Uterine smooth muscle cell (primary cell): ENCODE measurements around the gene FTCD. TPM values are rescaled to one million over a fixed set of nuclear protein-coding genes. Genes with fewer than 3 reads are reported as not detected.

Experiments used
- total RNA-seq: library from RNA; depleted of rRNA; stranded (reverse); fragments of >200 nt; gene quantifications from 2 replicates; pipeline ENCODE4 v1.2.3, GENCODE V29; 2014

The FTCD gene, protein sequence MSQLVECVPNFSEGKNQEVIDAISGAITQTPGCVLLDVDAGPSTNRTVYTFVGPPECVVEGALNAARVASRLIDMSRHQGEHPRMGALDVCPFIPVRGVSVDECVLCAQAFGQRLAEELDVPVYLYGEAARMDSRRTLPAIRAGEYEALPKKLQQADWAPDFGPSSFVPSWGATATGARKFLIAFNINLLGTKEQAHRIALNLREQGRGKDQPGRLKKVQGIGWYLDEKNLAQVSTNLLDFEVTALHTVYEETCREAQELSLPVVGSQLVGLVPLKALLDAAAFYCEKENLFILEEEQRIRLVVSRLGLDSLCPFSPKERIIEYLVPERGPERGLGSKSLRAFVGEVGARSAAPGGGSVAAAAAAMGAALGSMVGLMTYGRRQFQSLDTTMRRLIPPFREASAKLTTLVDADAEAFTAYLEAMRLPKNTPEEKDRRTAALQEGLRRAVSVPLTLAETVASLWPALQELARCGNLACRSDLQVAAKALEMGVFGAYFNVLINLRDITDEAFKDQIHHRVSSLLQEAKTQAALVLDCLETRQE
- total RNA-seq: 1.1 TPM in 1 of 2 replicates, not detected in the other

DNA sequence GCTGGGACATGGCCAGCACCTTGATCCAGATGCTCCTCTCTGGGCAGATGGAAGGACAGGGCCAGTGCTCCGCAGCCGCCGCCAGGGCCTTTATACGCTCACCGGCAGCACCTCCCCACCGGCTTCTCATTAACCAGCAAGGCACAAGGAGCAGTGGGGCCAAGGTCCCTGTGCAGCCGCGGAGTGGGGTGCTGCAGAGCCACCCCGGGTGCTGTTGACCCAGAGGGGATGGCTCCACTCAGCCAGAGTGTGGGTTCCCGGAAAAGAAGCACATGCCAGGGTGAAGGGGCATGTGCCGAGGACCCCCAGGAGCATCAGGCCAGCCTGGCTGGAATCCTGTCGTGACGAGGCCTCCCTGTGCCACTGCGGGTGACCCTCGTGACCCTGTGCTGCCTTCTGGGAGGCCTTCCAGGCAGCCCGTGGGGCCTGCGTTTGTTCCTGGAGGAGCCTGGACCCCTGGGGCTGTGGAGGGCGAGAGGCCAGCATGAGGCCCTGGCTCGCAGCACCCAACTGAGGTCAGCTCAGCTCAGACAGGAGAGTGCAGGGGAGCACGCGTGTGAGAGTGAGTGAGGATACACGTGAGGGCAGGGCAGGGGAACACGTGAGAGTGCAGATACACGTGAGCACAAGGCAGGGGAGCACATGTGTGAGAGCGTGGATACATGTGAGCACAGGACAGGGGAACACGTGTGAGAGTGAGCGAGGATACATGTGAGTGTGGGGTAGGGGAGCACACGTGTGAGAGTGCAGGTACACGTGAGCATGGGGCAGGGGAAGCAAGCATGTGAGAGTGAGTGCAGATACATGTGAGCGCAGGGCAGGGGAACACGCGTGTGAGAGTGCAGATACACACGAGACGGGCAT lies at the start of gene FTCD:
Gene FTCD (minus strand): TSS at position 66 of the 864 bp plus-strand sequence. CDS start 56 bp downstream, at position 10.

DNA sequence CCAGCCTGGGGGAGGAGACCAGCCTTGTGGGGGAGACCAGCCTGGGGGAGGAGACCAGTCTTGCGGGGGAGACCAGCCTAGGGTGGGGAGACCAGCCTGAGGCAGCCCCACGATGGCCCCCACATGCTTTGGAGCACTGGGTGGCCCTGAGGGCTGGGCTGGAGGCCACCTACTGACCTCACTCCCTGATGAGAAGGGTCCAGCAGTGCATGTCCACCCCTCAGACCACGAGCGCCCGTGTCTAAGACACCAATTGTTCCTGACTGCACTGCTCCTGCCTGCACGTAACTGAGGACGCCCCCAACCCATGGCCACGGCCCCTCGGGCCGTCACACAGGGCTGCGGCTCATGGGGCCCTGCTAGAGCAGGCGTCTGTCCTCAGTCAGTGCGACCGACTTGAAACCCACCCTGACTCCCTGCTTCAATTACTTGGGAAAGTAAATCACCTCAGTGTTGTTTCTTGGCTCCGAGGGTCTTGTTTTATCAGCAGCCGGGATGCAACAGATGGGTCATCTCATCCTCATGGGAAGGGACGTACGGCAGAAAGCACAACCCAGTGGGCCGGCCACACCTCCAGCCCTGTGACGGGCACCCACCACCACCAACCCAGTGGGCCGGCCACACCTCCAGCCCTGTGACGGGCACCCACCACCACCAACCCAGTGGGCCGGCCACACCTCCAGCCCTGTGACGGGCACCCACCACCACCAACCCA lies 28.7 kb upstream of the FTCD start, which contains the start of gene SPATC1L:
Gene SPATC1L (minus strand): TSS at position 550 of the 715 bp plus-strand sequence. CDS start 1,643 bp downstream, outside the sequence.

DNA sequence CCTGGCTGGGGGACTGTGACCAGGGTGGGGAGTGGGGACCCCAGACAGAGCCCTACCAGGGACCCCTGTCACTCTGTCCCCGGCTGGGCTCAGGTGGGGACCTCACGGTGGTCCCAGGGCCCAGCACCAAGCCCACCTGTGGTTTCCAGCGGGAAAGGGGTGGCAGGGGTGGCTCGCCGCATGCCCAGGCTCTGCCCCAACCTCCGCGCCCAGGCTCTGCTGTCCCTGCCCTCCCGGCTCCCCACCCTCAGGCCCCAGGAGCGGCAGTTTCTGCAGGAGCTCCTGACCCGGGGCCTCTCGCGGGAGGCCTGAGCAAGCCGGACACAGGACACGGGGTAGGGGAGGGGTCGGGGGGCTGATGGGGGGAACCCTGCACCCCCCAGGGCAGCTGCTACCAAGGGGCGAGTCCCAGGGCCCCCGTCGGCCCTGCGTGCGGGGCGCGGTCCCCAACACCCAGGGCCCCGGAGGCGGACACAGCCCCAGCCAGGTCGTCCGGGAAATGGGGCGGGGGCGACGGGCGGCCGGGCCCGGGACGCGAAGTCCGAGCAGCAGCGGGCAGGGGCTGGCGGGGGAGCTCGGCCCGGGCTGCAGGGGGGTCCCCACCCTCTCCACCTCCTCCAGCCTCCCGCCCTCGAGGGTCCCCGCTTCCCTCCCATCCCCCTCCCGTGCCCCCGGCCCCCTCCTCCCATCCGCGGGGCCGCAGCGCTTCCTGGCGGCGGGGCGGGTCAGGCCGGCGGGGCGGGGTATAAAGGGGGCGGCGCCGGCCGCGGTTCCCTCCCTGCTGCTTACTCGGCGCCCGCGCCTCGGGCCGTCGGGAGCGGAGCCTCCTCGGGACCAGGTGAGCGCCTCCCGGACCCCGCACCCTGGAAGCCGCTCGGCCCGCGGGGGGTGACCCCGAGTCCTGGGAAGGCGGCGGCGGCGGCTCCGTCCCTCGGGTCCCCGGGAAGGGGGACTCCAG lies 57.8 kb downstream of the FTCD start, which contains the start of gene COL6A2:
Gene COL6A2 (plus strand): TSS at position 777 of the 958 bp plus-strand sequence.

Other genes starting within 250 kb of the FTCD start
- gene COL6A1, start 173.8 kb downstream of the FTCD start, total RNA-seq: 489 and 822 TPM in 2 replicates
- 685 and 1,320 TPM in 2 replicates for gene COL6A2, start 57.5 kb downstream of the FTCD start, total RNA-seq
- gene SPATC1L, start 28.9 kb upstream of the FTCD start, total RNA-seq: 1.00 and 7.6 TPM in 2 replicates
- 236 and 251 TPM in 2 replicates for gene LSS, start 73.2 kb upstream of the FTCD start, total RNA-seq
- 95.1 and 103 TPM in 2 replicates for gene MCM3AP, start 130.0 kb upstream of the FTCD start, total RNA-seq
- gene YBEY, start 130.8 kb upstream of the FTCD start, total RNA-seq: 9.4 and 10.5 TPM in 2 replicates
- 4.5 and 11.5 TPM in 2 replicates for gene C21orf58, start 168.3 kb upstream of the FTCD start, total RNA-seq
- gene PCNT, start 168.6 kb upstream of the FTCD start, total RNA-seq: 32.2 and 43.9 TPM in 2 replicates